ENCODE data around the gene FHL2. TPM values are rescaled to one million over a fixed set of nuclear protein-coding genes. Genes with fewer than 3 reads are reported as not detected.

The FHL2 gene, protein sequence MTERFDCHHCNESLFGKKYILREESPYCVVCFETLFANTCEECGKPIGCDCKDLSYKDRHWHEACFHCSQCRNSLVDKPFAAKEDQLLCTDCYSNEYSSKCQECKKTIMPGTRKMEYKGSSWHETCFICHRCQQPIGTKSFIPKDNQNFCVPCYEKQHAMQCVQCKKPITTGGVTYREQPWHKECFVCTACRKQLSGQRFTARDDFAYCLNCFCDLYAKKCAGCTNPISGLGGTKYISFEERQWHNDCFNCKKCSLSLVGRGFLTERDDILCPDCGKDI
- 63.4 to 81.4 TPM (median 73.1 TPM) in 5 replicates for total RNA-seq (2022; extraction: Qiagen RNA extraction)

DNA sequence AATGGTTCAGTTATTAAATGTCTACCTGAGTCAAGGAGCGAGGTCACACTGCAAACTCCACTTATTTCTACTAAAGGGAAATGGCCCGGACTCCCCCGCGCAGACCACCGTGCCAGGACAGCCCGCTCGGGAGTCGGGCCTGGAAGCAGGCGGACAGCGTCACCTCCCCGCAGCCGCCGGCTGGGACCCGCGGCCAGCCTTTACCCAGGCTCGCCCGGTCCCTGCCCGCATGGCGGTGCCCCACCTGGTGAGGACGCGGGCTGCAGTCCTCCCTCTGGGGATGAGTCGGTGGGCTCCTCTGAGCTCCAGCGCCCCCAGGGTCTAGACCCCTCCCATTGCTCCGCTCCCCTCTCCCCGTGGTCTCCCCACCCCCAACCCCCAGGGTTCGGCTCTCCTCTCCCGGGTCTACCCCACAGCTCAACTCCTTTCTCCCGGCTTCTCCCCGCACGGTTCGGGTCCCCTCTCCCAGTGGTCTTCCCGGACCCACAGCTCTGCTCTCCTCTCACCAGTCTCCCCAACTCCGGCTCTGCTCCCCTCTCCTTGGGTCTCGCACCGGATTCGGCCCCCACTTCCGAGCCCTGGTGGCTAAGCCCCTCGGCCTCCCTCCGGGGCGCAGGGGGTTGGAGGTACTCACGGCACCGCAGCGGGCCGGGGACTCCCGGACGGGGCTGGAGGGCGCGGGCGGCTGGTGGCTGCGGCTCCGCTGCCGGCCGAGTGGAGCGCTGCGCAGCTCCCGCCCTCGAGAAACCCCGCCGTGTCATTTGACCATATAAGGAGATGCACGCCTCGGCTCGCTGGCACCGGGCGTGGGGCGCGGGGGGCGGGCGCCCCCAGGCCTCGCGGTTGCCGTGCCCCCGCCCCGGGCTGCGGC, at the start of gene FHL2:
Gene FHL2, minus strand, starts transcription at position 716 of the 871 bp plus-strand sequence. CDS start 12,535 bp downstream, outside the sequence.

GRCh38 chr2:105337122-105338019, 61.5 kb downstream of the FHL2 start, which contains the start of gene C2orf49:
C2orf49 (plus strand) TSS chr2:105337540; CDS start chr2:105337588, 48 bp downstream.

DNA sequence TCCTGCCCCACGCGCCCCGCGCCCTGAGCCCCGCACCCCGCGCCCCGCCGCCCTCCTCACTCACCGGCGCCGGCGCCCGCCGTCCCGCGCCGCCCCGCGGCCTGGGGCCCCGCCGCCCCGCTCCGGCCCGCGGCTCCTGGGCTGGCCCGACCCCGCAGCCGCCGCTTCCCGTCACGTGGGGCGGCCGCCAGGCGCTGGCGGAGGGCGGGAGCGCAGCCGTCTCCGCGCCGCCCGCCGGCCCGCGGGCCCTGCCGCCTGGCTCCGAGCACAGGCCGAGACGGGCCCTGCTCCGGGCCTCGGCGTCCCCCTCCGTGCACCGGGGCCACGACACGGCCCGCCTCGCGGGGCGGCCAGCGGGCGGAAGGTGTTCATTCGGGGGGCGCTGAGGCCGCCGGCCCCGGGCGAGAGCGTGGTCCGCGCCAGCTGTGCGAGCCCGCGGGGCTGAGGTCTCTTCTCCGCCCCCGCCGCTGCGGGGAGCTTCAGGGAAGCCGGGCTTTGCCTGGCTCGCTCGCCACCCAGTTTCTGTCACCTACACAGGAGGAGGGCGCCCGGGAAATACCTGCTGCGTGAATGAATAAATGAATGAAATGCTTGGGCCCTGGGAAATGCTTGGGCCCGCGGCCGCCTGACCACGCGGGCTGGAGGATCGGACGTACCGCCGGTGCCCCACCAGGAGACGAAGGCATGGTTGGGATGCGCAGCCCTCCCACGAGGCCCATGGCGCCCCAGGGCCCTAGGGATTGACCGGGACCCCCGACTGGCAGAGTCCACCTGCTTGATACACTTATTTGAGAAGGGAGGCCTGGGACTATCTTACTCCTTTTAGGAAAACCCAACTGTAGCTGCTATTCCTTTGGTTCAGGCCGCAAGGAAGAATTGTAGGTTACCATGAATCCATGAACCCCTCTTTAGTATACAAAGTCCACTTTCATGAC, 69.0 kb downstream of the FHL2 start, which contains the start of gene TGFBRAP1:
Gene TGFBRAP1, minus strand, starts transcription at position 175 of the 935 bp plus-strand sequence. CDS start 21,434 bp downstream, outside the sequence.

Other genes with a start within 250 kb of the FHL2 start
- gene GPR45, start 157.3 kb downstream of the FHL2 start, total RNA-seq (2022; extraction: Qiagen RNA extraction): not detected in 5 replicates
- 15.2 to 18.1 TPM (median 16.8 TPM) in 5 replicates for gene TGFBRAP1, start 69.3 kb downstream of the FHL2 start, total RNA-seq (2022; extraction: Qiagen RNA extraction)
- 12.5 to 15.4 TPM (median 13.9 TPM) in 5 replicates for gene C2orf49, start 61.5 kb downstream of the FHL2 start, total RNA-seq (2022; extraction: Qiagen RNA extraction)

Measured in A549 treated with CORT108297 at 1 μM for 4 hours (cell line).